Esophagus squamous epithelium (tissue), 5 donors: ENCODE data around the gene PNN. TPM values are rescaled to one million over a fixed set of nuclear protein-coding genes. Genes with fewer than 3 reads are reported as not detected.
"Not testable (repeated sequence)": the region's sequence is repeated elsewhere in the genome, so short reads cannot be mapped to it uniquely, and the experiment has no call there.

Source experiments
- DNase-seq: peaks from one replicate; lab custom pipeline; 2025; lab: John Stamatoyannopoulos, UW
- H3K27ac ChIP-seq, 4 donors: fragments of 200-600 bp; sonication (generic); one replicate each; pipeline ENCODE4 v1.5.1; 2016 to 2019; ENCODE audit warnings: mild to moderate bottlenecking in 1 of 4
- H3K27me3 ChIP-seq, 4 donors: fragments of 200-600 bp; sonication (generic); 1 replicate in 3 of 4; 2 replicates in 1 of 4; pipeline versions ENCODE4 v1.5.1 to v1.6.0; 2017 to 2021; ENCODE audit warnings: antibody characterized with exemption in 1 of 4
- H3K36me3 ChIP-seq, 3 donors: fragments of 200-600 bp; sonication (generic); one replicate each; pipeline ENCODE4 v1.5.1; 2016 to 2019
- H3K4me1 ChIP-seq, 3 donors: fragments of 200-600 bp; sonication (generic); one replicate each; pipeline ENCODE4 v1.5.1; 2017 to 2019
- H3K4me3 ChIP-seq, 4 donors: fragments of 200-600 bp; sonication (generic); 1 replicate in 3 of 4; 2 replicates in 1 of 4; pipeline ENCODE4 v1.5.1; 2016 to 2019; ENCODE audit warnings: mild to moderate bottlenecking in 2 of 4, moderate library complexity in 1 of 4
- H3K9me3 ChIP-seq, 3 donors: fragments of 200-600 bp; sonication (generic); one replicate each; pipeline ENCODE4 v1.5.1; 2016 to 2019
- CTCF ChIP-seq, 6 experiments: fragments of 450-650 bp in 4 of 6; fragments of 200-600 bp in 2 of 6; sonication (generic) in 2 of 6; IDR thresholded peaks; one replicate each; pipeline ENCODE4 v1.5.1; 2016 to 2019; ENCODE audit warnings: antibody characterized with exemption in 6 of 6, mild to moderate bottlenecking in 4 of 6, moderate library complexity in 4 of 6
- POLR2A ChIP-seq, 4 donors: fragments of 450-650 bp; IDR thresholded peaks; one replicate each; pipeline ENCODE4 v1.6.1; 2017; ENCODE audit warnings: antibody characterized with exemption in 4 of 4, mild to moderate bottlenecking in 4 of 4, moderate library complexity in 3 of 4
- WGBS, 2 donors: methylation state at CpG; one replicate each; pipeline ENCODE4 v1.1.5; 2018; 5-methylcytosine and 5-hydroxymethylcytosine counted together
- intact Hi-C: fragments of 100-400 bp; cut with DNase I; formaldehyde crosslinking; loops from one replicate; pipeline ENCODE4 v1.15.0; 2022
- total RNA-seq, 4 donors: library from RNA; depleted of rRNA; stranded (reverse); fragments of >200 nt; gene quantifications; one replicate each; pipeline ENCODE4 v1.1.0, GENCODE V29; 2016
- donor health status: DM: yes; HTN: yes; CAD: no.

PNN gene
- total RNA-seq, 4 donors from 2014 or later: 16.7 to 43.9 (median 24.8) TPM

- no peaks in the 10 kb centered on the region for H3K9me3 ChIP-seq
- TF ChIP-seq CTCF (IDR thresholded peaks at IDR 0.05): no peak
- TF ChIP-seq POLR2A (IDR thresholded peaks at IDR 0.05): no peak
- no peak overlapping the region for H3K27ac ChIP-seq
- 83 to 90% methylated on average over 7 of the region's 7 CpGs for WGBS, 2 donors
- no peak for DNase-seq
- H3K4me3 ChIP-seq: no peak overlapping the region
- H3K27me3 ChIP-seq: no peaks in the 10 kb centered on the region
- no peaks in the 10 kb centered on the region for H3K4me1 ChIP-seq
- peaks cover 0 to 81% (median 0%) of the 10 kb centered on the region in 3 donors for H3K36me3 ChIP-seq
- intact Hi-C loops: no loop called here
Measured at GRCh38 chr14:39145266-39145966, 29.6 kb upstream of the PNN start.

GRCh38 chr14:39154594-39155189, 20.4 kb upstream of the PNN start:
- Histone ChIP-seq H3K27ac (no peak overlapping the region), H3K36me3 (peaks cover 10 to 93% (median 20%) of the 10 kb centered on the region in 3 donors), H3K4me1 (no peaks in the 10 kb centered on the region), H3K9me3 (no peaks in the 10 kb centered on the region), H3K27me3 (no peaks in the 10 kb centered on the region), H3K4me3 (no peak overlapping the region)
- intact Hi-C loops: no loop called here
- WGBS, 2 donors: 86 to 91% methylated on average over 9 of the region's 9 CpGs
- TF ChIP-seq POLR2A (IDR thresholded peaks at IDR 0.05): no peak
- TF ChIP-seq CTCF (IDR thresholded peaks at IDR 0.05): no peak
- no peak for DNase-seq

- intact Hi-C loops: no loop called here
- 95 to 96% methylated on average over 5 to 6 of the region's 6 CpGs for WGBS, 2 donors
- Histone ChIP-seq H3K27ac (no peak overlapping the region), H3K9me3 (no peaks in the 10 kb centered on the region), H3K36me3 (peaks cover 10 to 93% (median 20%) of the 10 kb centered on the region in 3 donors), H3K4me1 (no peaks in the 10 kb centered on the region), H3K27me3 (no peaks in the 10 kb centered on the region), H3K4me3 (no peak overlapping the region)
- TF ChIP-seq POLR2A (IDR thresholded peaks at IDR 0.05): no peak
- TF ChIP-seq CTCF (IDR thresholded peaks at IDR 0.05): no peak
- DNase-seq: no peak
Measured at GRCh38 chr14:39157491-39157890, 17.6 kb upstream of the PNN start.

GRCh38 chr14:39158222-39158858, 16.7 kb upstream of the PNN start:
- WGBS, 2 donors: 83 to 98% methylated on average over 6 of the region's 6 CpGs
- Histone ChIP-seq H3K9me3 (no peaks in the 10 kb centered on the region), H3K4me3 (no peak overlapping the region), H3K27me3 (no peaks in the 10 kb centered on the region), H3K27ac (no peak overlapping the region), H3K36me3 (peaks cover 10 to 93% (median 14%) of the 10 kb centered on the region in 3 donors), H3K4me1 (no peaks in the 10 kb centered on the region)
- intact Hi-C loops: no loop called here
- DNase-seq: no peak
- TF ChIP-seq POLR2A (IDR thresholded peaks at IDR 0.05) (no peak), CTCF (IDR thresholded peaks at IDR 0.05) (no peak)

- Histone ChIP-seq H3K36me3 (peaks cover 10 to 93% (median 10%) of the 10 kb centered on the region in 3 donors), H3K27me3 (no peaks in the 10 kb centered on the region), H3K4me3 (no peak overlapping the region), H3K9me3 (no peaks in the 10 kb centered on the region), H3K4me1 (no peaks in the 10 kb centered on the region), H3K27ac (no peak overlapping the region)
- intact Hi-C loops: loop anchor here (10.0 kb wide), 1 partner anchor 46 kb away; the partner anchor contains the start of gene GEMIN2
- DNase-seq: no peak
- TF ChIP-seq POLR2A (IDR thresholded peaks at IDR 0.05) (no peak), CTCF (IDR thresholded peaks at IDR 0.05) (no peak)
- 89 to 100% methylated on average over 1 of the region's 1 CpG for WGBS, 2 donors
Measured at GRCh38 chr14:39160494-39160893, 14.6 kb upstream of the PNN start.

GRCh38 chr14:39167797-39168320, 7.2 kb upstream of the PNN start:
- intact Hi-C loops: loop anchor here (10.0 kb wide), 1 partner anchor 53 kb away; the partner anchor contains the start of gene GEMIN2

More at GRCh38 chr14:39167797-39168320, 7.2 kb upstream of the PNN start:
- H3K36me3 ChIP-seq: peaks cover 0 to 39% (median 0%) of the 10 kb centered on the region in 3 donors
- peak overlapping the region in 1 of 4 donors; percentile 89 for H3K4me3 ChIP-seq
- H3K9me3 ChIP-seq, DNase-seq, H3K27ac ChIP-seq, H3K27me3 ChIP-seq: not testable (repeated sequence)
- 90 to 91% methylated on average over 10 of the region's 10 CpGs for WGBS, 2 donors
- peaks cover 9 to 38% (median 17%) of the 10 kb centered on the region in 3 donors for H3K4me1 ChIP-seq
